ENCODE results near the gene HJV. TPM values are rescaled to one million over a fixed set of nuclear protein-coding genes. Genes with fewer than 3 reads are reported as not detected.

The HJV gene
- polyA plus RNA-seq, 3 donors = not detected

- Histone ChIP-seq H3K27ac (ENCODE audit: low read depth in 1 of 2, low read length in 2 of 2) (peak overlapping the region; percentile 61 to 78), H3K79me2 (ENCODE audit: insufficient read depth, low read length) (peaks cover 68% of the 10 kb centered on the region), H3K4me1 (ENCODE audit: control insufficient read depth in 1 of 2, insufficient read depth in 2 of 2, low read length in 2 of 2) (peaks cover 27 to 42% of the 10 kb centered on the region in 2 donors), H3K36me3 (replicated peaks in 1 of 2; ENCODE audit: control insufficient read depth in 1 of 2, insufficient read depth in 2 of 2, low read length in 2 of 2) (peaks cover 41 to 43% of the 10 kb centered on the region in 2 donors), H3K4me3 (replicated peaks in 1 of 3; ENCODE audit: low read depth in 2 of 3, low read length in 3 of 3) (peak overlapping the region; percentile 87 to 100 (median 99)), H3K27me3 (ENCODE audit: control insufficient read depth in 2 of 2, insufficient read depth in 2 of 2, low read length in 2 of 2) (no peaks in the 10 kb centered on the region), H3K9me3 (replicated peaks in 1 of 2; ENCODE audit: control insufficient read depth in 1 of 2, insufficient read depth in 1 of 2, low read length in 2 of 2) (no peaks in the 10 kb centered on the region), H2AFZ (ENCODE audit: insufficient read depth, low read depth, low read length, poor library complexity, severe bottlenecking) (no peak overlapping the region), H3K4me2 (replicated peaks; ENCODE audit: extremely low read depth, low read length, poor library complexity, severe bottlenecking) (peak overlapping the region; percentile 97), H3K9ac (ENCODE audit: insufficient read depth, low read length, poor library complexity, severe bottlenecking) (peak overlapping the region; percentile 78), H4K20me1 (ENCODE audit: insufficient read depth, low read length) (peaks cover 65% of the 10 kb centered on the region)
- Mint-ChIP-seq H3K36me3 (peaks cover 42 to 45% of the 10 kb centered on the region in 2 donors), H3K4me1 (peaks cover 67% of the 10 kb centered on the region), H3K27ac (peak overlapping the region; percentile 30 to 99 (median 93)), H3K27me3 (ENCODE audit: low read depth in 3 of 3) (peaks cover 0 to 3% (median 0%) of the 10 kb centered on the region in 3 donors), H3K9me3 (peaks cover 0 to 9% (median 2%) of the 10 kb centered on the region in 7 donors), H3K4me3 (peak overlapping the region; percentile 99 to 100)
- intact Hi-C loops (cut with micrococcal nuclease) = no loop called here
- no peak for DNase-seq
- TF ChIP-seq CTCF (IDR thresholded peaks at IDR 0.05) = no peak
- 0% methylated on average over 1 of the region's 5 CpGs for WGBS (ENCODE audit: insufficient coverage)
Observed at GRCh38 chr1:145992958-145993617, 28.4 kb downstream of the HJV start.

- peaks cover 42 to 45% of the 10 kb centered on the region in 2 donors for H3K36me3 Mint-ChIP-seq
- H3K79me2 ChIP-seq (ENCODE audit: insufficient read depth, low read length) = peaks cover 63% of the 10 kb centered on the region
- peaks cover 23 to 42% of the 10 kb centered on the region in 2 donors for H3K4me1 ChIP-seq (ENCODE audit: control insufficient read depth in 1 of 2, insufficient read depth in 2 of 2, low read length in 2 of 2)
Observed at GRCh38 chr1:145992502-145992936, 29.0 kb downstream of the HJV start.

More at GRCh38 chr1:145992502-145992936, 29.0 kb downstream of the HJV start:
- TF ChIP-seq CTCF (IDR thresholded peaks at IDR 0.05) = no peak
- WGBS (ENCODE audit: insufficient coverage) = no CpG with 5 or more reads among the region's 1 CpG
- Histone ChIP-seq H3K36me3 (replicated peaks in 1 of 2; ENCODE audit: control insufficient read depth in 1 of 2, insufficient read depth in 2 of 2, low read length in 2 of 2) (peaks cover 41 to 43% of the 10 kb centered on the region in 2 donors), H3K4me2 (replicated peaks; ENCODE audit: extremely low read depth, low read length, poor library complexity, severe bottlenecking) (peak overlapping the region; percentile 97), H3K9ac (ENCODE audit: insufficient read depth, low read length, poor library complexity, severe bottlenecking) (peak overlapping the region; percentile 78), H3K27me3 (ENCODE audit: control insufficient read depth in 2 of 2, insufficient read depth in 2 of 2, low read length in 2 of 2) (no peaks in the 10 kb centered on the region), H3K9me3 (replicated peaks in 1 of 2; ENCODE audit: control insufficient read depth in 1 of 2, insufficient read depth in 1 of 2, low read length in 2 of 2) (no peaks in the 10 kb centered on the region), H2AFZ (ENCODE audit: insufficient read depth, low read depth, low read length, poor library complexity, severe bottlenecking) (no peak overlapping the region), H3K27ac (ENCODE audit: low read depth in 1 of 2, low read length in 2 of 2) (peak overlapping the region; percentile 56 to 78), H3K4me3 (replicated peaks in 1 of 3; ENCODE audit: low read depth in 2 of 3, low read length in 3 of 3) (peak overlapping the region; percentile 87 to 100 (median 99)), H4K20me1 (ENCODE audit: insufficient read depth, low read length) (peaks cover 65% of the 10 kb centered on the region)
- peaks cover 67% of the 10 kb centered on the region for H3K4me1 Mint-ChIP-seq
- H3K4me3 Mint-ChIP-seq = peak overlapping the region; percentile 99 to 100
- DNase-seq = no peak
- peaks cover 0 to 3% (median 0%) of the 10 kb centered on the region in 3 donors for H3K27me3 Mint-ChIP-seq (ENCODE audit: low read depth in 3 of 3)
- H3K9me3 Mint-ChIP-seq = peaks cover 0 to 9% (median 2%) of the 10 kb centered on the region in 7 donors
- peak overlapping the region; percentile 15 to 94 (median 76) for H3K27ac Mint-ChIP-seq
- intact Hi-C loops (cut with micrococcal nuclease) = no loop called here
